ENCODE measurements around the gene PPP1CB.

Gene PPP1CB

DNA sequence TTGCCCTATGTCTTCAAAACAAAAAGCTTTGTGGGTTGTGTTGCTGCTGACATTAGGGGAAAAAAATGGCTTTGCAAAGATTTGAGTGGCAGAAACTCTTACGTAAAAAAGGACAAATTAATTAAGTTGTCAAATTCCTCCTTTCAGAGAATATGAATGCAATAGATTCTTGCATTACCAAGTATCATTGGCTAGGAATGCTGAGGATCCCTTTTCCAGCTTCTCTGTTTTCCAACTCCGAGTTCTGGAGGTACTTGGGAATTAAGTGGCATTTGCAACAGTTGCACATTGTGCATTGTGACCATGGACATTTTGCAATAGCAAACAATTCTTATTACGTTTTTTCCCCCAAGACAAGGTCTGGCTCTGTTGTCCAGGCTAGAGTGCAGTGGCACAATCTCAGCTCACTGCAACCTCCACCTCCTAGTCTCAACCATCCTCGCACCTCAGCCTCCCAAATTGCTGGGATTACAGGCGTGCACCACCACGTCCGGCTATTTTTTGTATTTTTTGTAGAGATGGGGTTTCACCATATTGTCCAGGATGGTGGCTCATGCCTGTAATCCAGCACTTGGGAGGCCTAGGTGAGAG lies 29.9 kb upstream of the PPP1CB start:
- TF ChIP-seq CTCF (IDR thresholded peaks at IDR 0.05; ENCODE audit: low read depth, low read length), result no peak
- in situ Hi-C loops (cut with HindIII; ENCODE audit: low sequenced_read_pairs), result no loop called here
- DNase-seq (ENCODE audit: low read depth, low spot score), result no peak

DNA sequence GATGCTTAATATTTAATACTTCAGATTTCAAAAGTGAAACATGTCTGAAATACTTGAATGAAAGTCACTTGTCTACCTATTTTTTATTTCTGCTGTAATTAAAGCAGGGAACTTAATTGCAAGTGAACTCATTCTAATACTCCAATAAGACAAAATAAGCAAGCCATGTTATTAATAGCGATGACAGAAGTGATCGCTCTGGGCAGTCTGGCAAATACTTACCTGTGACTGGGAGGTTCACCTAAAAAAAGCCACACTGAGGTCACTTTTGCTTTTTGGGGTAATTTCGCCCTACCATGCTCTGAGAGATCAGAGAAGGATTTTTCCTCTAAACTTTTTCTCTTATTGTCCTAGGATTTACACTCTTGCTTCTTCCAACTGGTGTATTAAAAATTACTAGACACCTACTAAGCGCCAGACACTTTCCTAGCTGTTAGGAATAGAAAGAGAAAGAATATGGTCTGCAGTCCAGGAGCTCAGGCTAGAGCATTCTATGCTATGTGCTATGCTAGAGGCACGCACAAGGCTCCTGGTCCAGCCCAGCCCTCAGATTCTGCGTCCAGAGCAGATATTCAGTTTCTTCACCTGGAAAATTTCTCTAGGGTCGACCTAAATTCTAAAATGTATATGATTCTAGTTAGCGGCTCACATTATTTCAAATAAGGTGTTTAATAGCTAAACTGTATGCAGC lies 26.5 kb upstream of the PPP1CB start:
- no peak for DNase-seq (ENCODE audit: low read depth, low spot score)
- in situ Hi-C loops (cut with HindIII; ENCODE audit: low sequenced_read_pairs), result no loop called here
- no peak for TF ChIP-seq CTCF (IDR thresholded peaks at IDR 0.05; ENCODE audit: low read depth, low read length)
- no peak overlapping the region for H3K4me3 ChIP-seq (ENCODE audit: low read depth, low read length)

More for the DNA sequence above, 29.9 kb upstream of the PPP1CB start:
- no peak overlapping the region for H3K4me3 ChIP-seq (ENCODE audit: low read depth, low read length)

- no peak for TF ChIP-seq CTCF (IDR thresholded peaks at IDR 0.05; ENCODE audit: low read depth, low read length)
- H3K4me3 ChIP-seq (ENCODE audit: low read depth, low read length), result no peak overlapping the region
- DNase-seq (ENCODE audit: low read depth, low spot score), result no peak
- in situ Hi-C loops (cut with HindIII; ENCODE audit: low sequenced_read_pairs), result no loop called here
Observed at GRCh38 chr2:28726177-28726576, 25.5 kb upstream of the PPP1CB start.

DNA sequence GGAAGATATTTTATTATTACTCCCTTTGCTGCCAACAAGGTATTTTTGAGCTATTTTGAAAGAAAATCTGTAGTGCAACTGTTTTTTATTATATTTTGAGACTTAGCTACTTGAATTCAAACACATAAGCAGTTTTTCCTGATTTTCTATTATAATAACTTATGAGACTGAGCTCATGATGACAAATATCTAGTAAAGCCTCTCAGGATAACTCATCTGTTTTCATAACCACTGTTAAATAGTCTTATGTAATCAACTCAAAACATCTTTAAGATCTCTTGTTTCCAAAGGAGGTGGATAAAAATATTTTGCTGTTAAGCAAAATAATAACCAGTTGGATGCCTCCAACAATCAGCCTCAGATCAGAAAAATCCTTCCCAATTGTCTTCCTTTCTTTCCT lies 21.9 kb upstream of the PPP1CB start:
- no peak for TF ChIP-seq CTCF (IDR thresholded peaks at IDR 0.05; ENCODE audit: low read depth, low read length)
- no peak overlapping the region for H3K4me3 ChIP-seq (ENCODE audit: low read depth, low read length)
- peak; percentile 18 for DNase-seq (ENCODE audit: low read depth, low spot score)
- in situ Hi-C loops (cut with HindIII; ENCODE audit: low sequenced_read_pairs), result no loop called here

GRCh38 chr2:28730641-28731146 lies 20.9 kb upstream of the PPP1CB start:
- in situ Hi-C loops (cut with HindIII; ENCODE audit: low sequenced_read_pairs), result no loop called here
- no peak overlapping the region for H3K4me3 ChIP-seq (ENCODE audit: low read depth, low read length)
- no peak for TF ChIP-seq CTCF (IDR thresholded peaks at IDR 0.05; ENCODE audit: low read depth, low read length)
- no peak for DNase-seq (ENCODE audit: low read depth, low spot score)

GRCh38 chr2:28735511-28735910 lies 16.1 kb upstream of the PPP1CB start:
- TF ChIP-seq CTCF (IDR thresholded peaks at IDR 0.05; ENCODE audit: low read depth, low read length), result no peak
- no peak overlapping the region for H3K4me3 ChIP-seq (ENCODE audit: low read depth, low read length)

More at GRCh38 chr2:28735511-28735910, 16.1 kb upstream of the PPP1CB start:
- DNase-seq (ENCODE audit: low read depth, low spot score), result no peak
- in situ Hi-C loops (cut with HindIII; ENCODE audit: low sequenced_read_pairs), result no loop called here
